HepG2 (cell line): ENCODE results near the gene TXNDC12. TPM values are rescaled to one million over a fixed set of nuclear protein-coding genes. Genes with fewer than 3 reads are reported as not detected.

Experiments
- ARHGAP35 ChIP-seq: sonication (generic); formaldehyde crosslinking; IDR thresholded peaks from 2 replicates; pipeline ENCODE4 v1.9.0; 2022; ENCODE audit warnings: mild to moderate bottlenecking, inconsistent platforms, moderate library complexity, missing genetic modification reagents, borderline replicate concordance
- CEBPB ChIP-seq: IDR thresholded peaks from 2 replicates; pipeline ENCODE4 v1.6.1; 2011; ENCODE audit warnings: low read depth, low read length, improper control_type of control experiment, borderline replicate concordance
- CREB3 ChIP-seq: sonication (generic); formaldehyde crosslinking; IDR thresholded peaks from 2 replicates; pipeline ENCODE4 v1.5.0; 2020; ENCODE audit warnings: missing genetic modification reagents
- DNMT1 ChIP-seq: sonication (generic); formaldehyde crosslinking; IDR thresholded peaks from 2 replicates; pipeline ENCODE4 v1.5.1; 2020; ENCODE audit warnings: mild to moderate bottlenecking, missing genetic modification reagents
- EP300 ChIP-seq, 3 experiments: sonication (generic) in 1 of 3; formaldehyde crosslinking in 1 of 3; IDR thresholded peaks; 2 replicates each; pipeline versions ENCODE4 v1.5.1 to v1.6.1; 2011 to 2020; ENCODE audit warnings: low read depth in 2 of 3, low read length in 2 of 3, borderline replicate concordance in 1 of 3, improper control_type of control experiment in 1 of 3, mild to moderate bottlenecking in 1 of 3, missing genetic modification reagents in 1 of 3, moderate library complexity in 1 of 3
- ESRRA ChIP-seq: sonication (generic); formaldehyde crosslinking; IDR thresholded peaks from 2 replicates; pipeline ENCODE4 v1.5.1; 2020; ENCODE audit warnings: mild to moderate bottlenecking, low read depth, missing genetic modification reagents
- GABPB1 ChIP-seq: IDR thresholded peaks from 2 replicates; pipeline ENCODE4 v1.6.1; 2016; ENCODE audit warnings: mild to moderate bottlenecking, missing genetic modification reagents, moderate library complexity, missing compliant biosample characterization
- HOXA7 ChIP-seq: sonication (generic); formaldehyde crosslinking; IDR thresholded peaks from 2 replicates; pipeline ENCODE4 v1.8.1; 2022; ENCODE audit warnings: mild to moderate bottlenecking, missing genetic modification reagents, moderate library complexity
- JDP2 ChIP-seq: sonication (generic); formaldehyde crosslinking; IDR thresholded peaks from 2 replicates; pipeline ENCODE4 v1.8.1; 2022; ENCODE audit warnings: missing genetic modification reagents, borderline replicate concordance
- KAT8 ChIP-seq: IDR thresholded peaks from 2 replicates; pipeline ENCODE4 v1.6.1; 2016; ENCODE audit warnings: missing genetic modification reagents, missing compliant biosample characterization
- KLF12 ChIP-seq: sonication (generic); formaldehyde crosslinking; IDR thresholded peaks from 2 replicates; pipeline ENCODE4 v1.4.0; 2020; ENCODE audit warnings: missing genetic modification reagents, borderline replicate concordance
- NFE2L2 ChIP-seq: fragments of 150-350 bp; IDR thresholded peaks from 2 replicates; pipeline ENCODE4 v1.6.1; 2014; ENCODE audit warnings: low read length
- NR1H2 ChIP-seq: sonication (generic); formaldehyde crosslinking; IDR thresholded peaks from 2 replicates; pipeline ENCODE4 v1.8.1; 2022; ENCODE audit warnings: low read depth, missing genetic modification reagents, borderline replicate concordance
- SP2 ChIP-seq: sonication (generic); formaldehyde crosslinking; IDR thresholded peaks from 2 replicates; pipeline ENCODE4 v1.5.1; 2020; ENCODE audit warnings: mild to moderate bottlenecking, missing genetic modification reagents
- ZFP1 ChIP-seq: IDR thresholded peaks from 2 replicates; pipeline ENCODE4 v1.6.1; 2016
- ZNF543 ChIP-seq: sonication (generic); formaldehyde crosslinking; IDR thresholded peaks from 2 replicates; pipeline ENCODE4 v1.4.0; 2020; ENCODE audit warnings: mild to moderate bottlenecking, missing genetic modification reagents
- polyA plus RNA-seq, 8 experiments: library from polyadenylated mRNA; depleted of rRNA in 3 of 8; stranded (reverse) in 7 of 8; unstranded in 1 of 8; fragments of >200 nt; fragmentation: Illumina TruSeq in 4 of 8; extraction: Trizol in 4 of 8; gene quantifications; 2 replicates each; pipeline versions ENCODE4 v1.2.1 to v1.2.3, GENCODE V29; 2011 to 2016; ENCODE audit warnings: low read depth in 4 of 8, missing spikeins in 1 of 8, mixed read lengths in 1 of 8; ENCODE audit not compliant: insufficient read depth in 1 of 8
- total RNA-seq, 5 experiments: library from RNA; depleted of rRNA; stranded (reverse); fragments of >200 nt; fragmentation: Illumina TruSeq; extraction: Trizol; gene quantifications; 2 replicates each; pipeline ENCODE4 v1.2.3, GENCODE V29; 2016; ENCODE audit warnings: low read depth in 1 of 5
- TF ChIP-seq, protein P1 (sequence below): sonication (generic); formaldehyde crosslinking; IDR thresholded peaks from 2 replicates; pipeline ENCODE4 v1.4.0; 2020; ENCODE audit warnings: missing genetic modification reagents
- TF ChIP-seq, protein P2 (sequence below): sonication (generic); formaldehyde crosslinking; IDR thresholded peaks from 2 replicates; pipeline ENCODE4 v1.4.0; 2020; ENCODE audit warnings: mild to moderate bottlenecking, missing genetic modification reagents
- TF ChIP-seq, protein P3 (sequence below): sonication (generic); formaldehyde crosslinking; IDR thresholded peaks from 2 replicates; pipeline ENCODE4 v1.4.0; 2020; ENCODE audit warnings: mild to moderate bottlenecking, missing genetic modification reagents

TXNDC12 gene
- total and polyA plus RNA-seq, 2 of the 13 experiments (the other 11 are each of a cell fraction or from before 2014, with no cell fraction given) = 65.6 to 67.2 TPM

- TF ChIP-seq DNMT1 (CRISPR knock-in tag) (peak; percentile 65; the same call in 1 of the 2 replicates), HOXA7 (CRISPR knock-in tag) (no peak), SP2 (CRISPR knock-in tag) (peak; percentile 50; the same call in 1 of the 2 replicates), ESRRA (CRISPR knock-in tag) (no peak), CREB3 (CRISPR knock-in tag) (no peak), NFE2L2 (no peak), JDP2 (CRISPR knock-in tag) (no peak; the same call in 1 of the 2 replicates), KLF12 (no peak), ARHGAP35 (peak; percentile 16; the same call in 1 of the 2 replicates), GABPB1 (CRISPR knock-in tag) (peak; percentile 91), ZNF543 (CRISPR knock-in tag) (no peak), KAT8 (CRISPR knock-in tag) (no peak; the same call in 1 of the 2 replicates), CEBPB (no peak), ZFP1 (no peak), EP300 (IDR thresholded peaks at IDR 0.05; ENCODE audit: low read depth in 2 of 2, low read length in 2 of 2) (no peak), EP300 (CRISPR knock-in tag; IDR thresholded peaks at IDR 0.05; ENCODE audit: borderline replicate concordance) (no peak; the same call in 1 of the 2 replicates), NR1H2 (CRISPR knock-in tag) (no peak)
- TF ChIP-seq, protein P1, sequence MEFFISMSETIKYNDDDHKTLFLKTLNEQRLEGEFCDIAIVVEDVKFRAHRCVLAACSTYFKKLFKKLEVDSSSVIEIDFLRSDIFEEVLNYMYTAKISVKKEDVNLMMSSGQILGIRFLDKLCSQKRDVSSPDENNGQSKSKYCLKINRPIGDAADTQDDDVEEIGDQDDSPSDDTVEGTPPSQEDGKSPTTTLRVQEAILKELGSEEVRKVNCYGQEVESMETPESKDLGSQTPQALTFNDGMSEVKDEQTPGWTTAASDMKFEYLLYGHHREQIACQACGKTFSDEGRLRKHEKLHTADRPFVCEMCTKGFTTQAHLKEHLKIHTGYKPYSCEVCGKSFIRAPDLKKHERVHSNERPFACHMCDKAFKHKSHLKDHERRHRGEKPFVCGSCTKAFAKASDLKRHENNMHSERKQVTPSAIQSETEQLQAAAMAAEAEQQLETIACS = no peak
- TF ChIP-seq, protein P2, sequence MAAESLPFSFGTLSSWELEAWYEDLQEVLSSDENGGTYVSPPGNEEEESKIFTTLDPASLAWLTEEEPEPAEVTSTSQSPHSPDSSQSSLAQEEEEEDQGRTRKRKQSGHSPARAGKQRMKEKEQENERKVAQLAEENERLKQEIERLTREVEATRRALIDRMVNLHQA = no peak
- TF ChIP-seq, protein P3, sequence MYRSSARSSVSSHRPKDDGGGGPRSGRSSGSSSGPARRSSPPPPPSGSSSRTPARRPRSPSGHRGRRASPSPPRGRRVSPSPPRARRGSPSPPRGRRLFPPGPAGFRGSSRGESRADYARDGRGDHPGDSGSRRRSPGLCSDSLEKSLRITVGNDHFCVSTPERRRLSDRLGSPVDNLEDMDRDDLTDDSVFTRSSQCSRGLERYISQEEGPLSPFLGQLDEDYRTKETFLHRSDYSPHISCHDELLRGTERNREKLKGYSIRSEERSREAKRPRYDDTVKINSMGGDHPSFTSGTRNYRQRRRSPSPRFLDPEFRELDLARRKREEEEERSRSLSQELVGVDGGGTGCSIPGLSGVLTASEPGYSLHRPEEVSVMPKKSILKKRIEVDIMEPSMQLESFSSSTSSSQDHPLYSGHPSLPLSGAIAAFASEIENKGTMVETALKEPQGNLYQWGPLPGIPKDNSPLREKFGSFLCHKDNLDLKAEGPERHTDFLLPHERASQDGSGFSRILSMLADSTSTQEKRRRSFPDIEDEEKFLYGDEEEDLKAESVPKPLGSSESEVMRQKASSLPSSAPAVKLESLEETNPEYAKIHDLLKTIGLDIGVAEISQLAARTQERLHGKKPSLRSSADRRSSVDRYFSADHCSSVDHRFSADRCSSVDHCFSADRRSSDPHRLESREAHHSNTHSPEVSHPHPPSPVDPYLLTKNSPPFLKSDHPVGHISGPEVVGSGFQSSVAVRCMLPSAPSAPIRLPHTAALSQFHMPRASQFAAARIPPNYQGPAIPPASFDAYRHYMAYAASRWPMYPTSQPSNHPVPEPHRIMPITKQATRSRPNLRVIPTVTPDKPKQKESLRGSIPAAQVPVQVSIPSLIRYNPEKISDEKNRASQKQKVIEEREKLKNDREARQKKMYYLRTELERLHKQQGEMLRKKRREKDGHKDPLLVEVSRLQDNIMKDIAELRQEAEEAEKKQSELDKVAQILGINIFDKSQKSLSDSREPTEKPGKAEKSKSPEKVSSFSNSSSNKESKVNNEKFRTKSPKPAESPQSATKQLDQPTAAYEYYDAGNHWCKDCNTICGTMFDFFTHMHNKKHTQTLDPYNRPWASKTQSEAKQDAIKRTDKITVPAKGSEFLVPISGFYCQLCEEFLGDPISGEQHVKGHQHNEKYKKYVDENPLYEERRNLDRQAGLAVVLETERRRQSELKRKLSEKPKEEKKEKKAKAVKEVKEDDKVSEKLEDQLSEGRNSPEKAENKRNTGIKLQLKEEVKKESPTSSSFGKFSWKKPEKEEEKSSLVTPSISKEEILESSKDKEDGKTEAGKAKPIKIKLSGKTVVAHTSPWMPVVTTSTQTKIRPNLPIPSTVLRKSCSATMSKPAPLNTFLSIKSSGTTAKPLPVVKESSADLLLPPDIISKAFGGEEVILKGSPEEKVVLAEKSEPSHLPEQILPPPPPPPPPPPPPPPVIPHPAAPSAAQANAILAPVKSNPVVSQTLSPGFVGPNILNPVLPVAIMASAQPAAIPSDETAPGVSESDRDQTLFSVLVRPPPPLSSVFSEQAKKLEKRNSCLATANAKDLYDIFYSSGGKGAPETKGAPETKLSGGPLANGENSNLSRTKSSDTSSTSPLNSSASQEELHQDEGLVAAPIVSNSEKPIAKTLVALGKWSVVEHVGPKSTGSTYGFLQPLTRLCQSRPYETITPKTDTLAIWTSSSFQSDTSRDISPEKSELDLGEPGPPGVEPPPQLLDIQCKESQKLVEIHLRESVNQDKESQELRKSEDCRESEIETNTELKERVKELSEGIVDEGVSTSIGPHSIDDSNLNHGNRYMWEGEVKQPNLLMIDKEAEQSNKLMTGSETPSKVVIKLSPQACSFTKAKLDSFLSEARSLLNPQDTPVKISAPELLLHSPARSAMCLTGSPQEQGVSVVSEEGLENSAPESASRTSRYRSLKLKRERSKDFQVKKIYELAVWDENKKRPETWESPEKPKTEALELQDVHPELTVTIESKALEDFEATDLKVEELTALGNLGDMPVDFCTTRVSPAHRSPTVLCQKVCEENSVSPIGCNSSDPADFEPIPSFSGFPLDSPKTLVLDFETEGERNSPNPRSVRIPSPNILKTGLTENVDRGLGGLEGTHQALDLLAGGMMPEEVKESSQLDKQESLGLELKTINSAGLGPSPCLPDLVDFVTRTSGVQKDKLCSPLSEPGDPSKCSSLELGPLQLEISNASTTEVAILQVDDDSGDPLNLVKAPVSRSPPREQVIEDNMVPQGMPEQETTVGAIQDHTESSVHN (CRISPR knock-in tag) = no peak
Observed at GRCh38 chr1:52056163-52056936, 1.4 kb upstream of the TXNDC12 start, which contains the start of gene BTF3L4 (continued).
